Activated naive CD4-positive, alpha-beta T cell treated with anti-CD3 and anti-CD28 coated beads for 36 hours (primary cell): ENCODE results near the gene CD300LD. TPM values are rescaled to one million over a fixed set of nuclear protein-coding genes. Genes with fewer than 3 reads are reported as not detected.

ENCODE experiments used
- CTCF ChIA-PET: fragments of 350-600 bp; sonication (Branson Sonifier 250); formaldehyde crosslinking; loops from one replicate; lab custom pipeline; 2021; ENCODE audit warnings: antibody characterized with exemption; lab: Charles Lee
- DNase-seq: peaks from one replicate; pipeline ENCODE4 v3.0.0-alpha.2; 2020
- H3K27ac Mint-ChIP-seq: one replicate; pipeline ENCODE4 v1.8.0; 2021; ENCODE audit warnings: mild to moderate bottlenecking, mixed read lengths
- H3K27me3 Mint-ChIP-seq: one replicate; pipeline ENCODE4 v1.8.0; 2021; ENCODE audit warnings: low read depth, mixed read lengths
- H3K36me3 Mint-ChIP-seq: one replicate; pipeline ENCODE4 v1.8.0; 2021; ENCODE audit warnings: low read depth, mixed read lengths
- H3K4me1 Mint-ChIP-seq: one replicate; pipeline ENCODE4 v1.8.0; 2021; ENCODE audit warnings: low read depth, mixed read lengths
- H3K4me3 Mint-ChIP-seq: one replicate; pipeline ENCODE4 v1.8.0; 2021; ENCODE audit warnings: mild to moderate bottlenecking, moderate library complexity, mixed read lengths
- H3K9me3 Mint-ChIP-seq: one replicate; pipeline ENCODE4 v1.8.0; 2021; ENCODE audit warnings: mixed read lengths
- intact Hi-C: fragments of 100-400 bp; cut with micrococcal nuclease; formaldehyde crosslinking; loops from one replicate; pipeline ENCODE4 v1.15.1; 2023
- total RNA-seq, 2 experiments: library from RNA; stranded (reverse); gene quantifications; one replicate each; pipeline ENCODE4 v1.2.3, GENCODE V29; 2021

The CD300LD gene
- total RNA-seq, 2 experiments from 2014 or later = not detected

DNA sequence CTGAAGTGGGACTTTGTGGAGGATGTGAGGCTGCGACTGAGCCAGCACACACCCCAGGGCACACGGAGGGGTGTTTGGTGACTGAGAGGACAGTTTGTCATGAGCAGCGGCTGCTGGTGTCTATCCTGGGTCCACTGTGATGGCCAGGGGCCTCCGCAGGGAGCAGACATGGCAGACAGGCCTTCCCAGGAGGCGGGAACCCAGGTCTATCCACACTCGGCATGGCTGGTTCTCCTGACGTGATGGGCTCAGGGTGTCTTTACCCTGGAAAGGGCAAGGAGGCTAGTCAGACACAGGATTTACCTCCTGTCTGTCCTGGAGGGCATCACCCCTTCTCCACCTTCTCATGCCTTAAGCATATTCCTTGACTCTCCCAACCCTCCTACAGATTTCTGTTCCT is 45.5 kb downstream of the CD300LD start:
- CTCF ChIA-PET = no interaction called here
- H3K4me1 Mint-ChIP-seq = peaks cover 2% of the 10 kb centered on the region
- no peaks in the 10 kb centered on the region for H3K9me3 Mint-ChIP-seq
- no peak overlapping the region for H3K4me3 Mint-ChIP-seq
- intact Hi-C loops = no loop called here
- H3K36me3 Mint-ChIP-seq = no peaks in the 10 kb centered on the region
- H3K27me3 Mint-ChIP-seq = no peaks in the 10 kb centered on the region
- H3K27ac Mint-ChIP-seq = no peak overlapping the region
- no peak for DNase-seq

DNA sequence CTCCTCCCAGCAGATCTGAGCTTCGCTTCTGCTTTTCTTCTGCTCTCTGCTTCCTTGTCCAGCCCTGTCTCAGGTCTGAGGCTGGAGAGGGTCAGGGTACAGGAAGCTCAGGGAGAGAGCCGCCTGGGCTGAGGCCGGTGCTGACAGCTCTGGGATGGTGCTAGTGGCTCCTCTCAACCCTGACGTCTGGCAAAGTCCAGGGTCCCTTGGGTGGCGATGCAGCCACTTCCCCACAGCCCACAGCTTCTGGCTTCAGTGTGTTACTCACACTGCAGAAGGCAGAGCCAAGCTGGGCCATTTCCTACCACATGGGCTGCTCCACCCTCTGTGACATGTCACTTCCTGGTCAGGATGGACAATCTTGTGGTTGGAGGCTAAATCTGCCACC is 46.2 kb downstream of the CD300LD start, which contains the start of gene CD300C:
Gene CD300C (minus strand): TSS at position 273 of the 388 bp plus-strand sequence. CDS start 333 bp downstream, outside the sequence.
- H3K36me3 Mint-ChIP-seq = no peaks in the 10 kb centered on the region
- CTCF ChIA-PET = no interaction called here
- intact Hi-C loops = no loop called here
- no peak within 1 kb of the TSS for H3K4me3 Mint-ChIP-seq
- no peak for DNase-seq
- peaks cover 2% of the 10 kb centered on the region for H3K4me1 Mint-ChIP-seq
- H3K27ac Mint-ChIP-seq = no peak within 1 kb of the TSS
- H3K9me3 Mint-ChIP-seq = no peaks in the 10 kb centered on the region
- H3K27me3 Mint-ChIP-seq = no peaks in the 10 kb centered on the region

DNA sequence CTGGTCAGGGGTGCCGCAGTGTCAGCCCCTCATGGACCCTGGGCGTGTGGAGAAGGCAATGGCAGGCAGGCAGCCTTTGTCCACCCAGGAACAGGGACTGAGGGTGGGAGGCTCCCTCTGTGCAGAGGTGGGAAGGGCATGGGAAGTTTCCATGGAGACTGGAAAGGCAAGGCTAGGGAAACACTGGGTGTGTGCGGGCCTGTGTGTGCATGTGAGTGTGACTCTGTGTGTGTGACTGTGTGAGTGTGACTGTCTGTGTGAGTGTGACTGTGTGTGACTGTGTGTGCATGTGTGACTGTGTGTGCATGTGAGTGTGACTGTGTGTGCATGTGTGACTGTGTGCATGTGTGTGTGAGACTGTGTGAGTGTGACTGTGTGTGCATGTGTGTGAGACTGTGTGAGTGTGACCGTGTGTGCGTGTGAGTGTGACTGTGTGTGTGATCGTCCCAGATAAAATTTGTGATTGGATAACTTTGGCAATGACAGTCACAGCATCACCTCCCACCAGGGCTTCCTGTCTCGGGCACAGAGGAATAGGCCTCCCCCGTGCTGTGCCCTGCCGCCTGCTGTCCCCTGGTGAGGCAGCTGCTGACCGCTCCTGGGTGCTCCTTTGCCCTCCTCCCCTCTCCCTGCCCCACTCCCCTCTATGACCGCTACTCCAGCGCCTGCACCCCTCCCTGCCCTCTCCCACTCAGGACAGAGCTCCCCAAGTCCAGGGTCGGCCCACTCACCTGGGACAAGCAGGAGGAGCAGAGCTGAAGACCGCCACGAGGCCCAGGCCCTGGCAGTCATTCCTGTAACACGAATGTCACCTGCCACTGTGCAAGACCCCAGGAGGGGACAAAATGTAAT is 46.9 kb downstream of the CD300LD start:
- DNase-seq = no peak
- peaks cover 2% of the 10 kb centered on the region for H3K4me1 Mint-ChIP-seq
- no peaks in the 10 kb centered on the region for H3K9me3 Mint-ChIP-seq
- H3K36me3 Mint-ChIP-seq = no peaks in the 10 kb centered on the region
- H3K4me3 Mint-ChIP-seq = no peak overlapping the region
- H3K27me3 Mint-ChIP-seq = no peaks in the 10 kb centered on the region
- CTCF ChIA-PET = no interaction called here
- intact Hi-C loops = no loop called here
- H3K27ac Mint-ChIP-seq = no peak overlapping the region

DNA sequence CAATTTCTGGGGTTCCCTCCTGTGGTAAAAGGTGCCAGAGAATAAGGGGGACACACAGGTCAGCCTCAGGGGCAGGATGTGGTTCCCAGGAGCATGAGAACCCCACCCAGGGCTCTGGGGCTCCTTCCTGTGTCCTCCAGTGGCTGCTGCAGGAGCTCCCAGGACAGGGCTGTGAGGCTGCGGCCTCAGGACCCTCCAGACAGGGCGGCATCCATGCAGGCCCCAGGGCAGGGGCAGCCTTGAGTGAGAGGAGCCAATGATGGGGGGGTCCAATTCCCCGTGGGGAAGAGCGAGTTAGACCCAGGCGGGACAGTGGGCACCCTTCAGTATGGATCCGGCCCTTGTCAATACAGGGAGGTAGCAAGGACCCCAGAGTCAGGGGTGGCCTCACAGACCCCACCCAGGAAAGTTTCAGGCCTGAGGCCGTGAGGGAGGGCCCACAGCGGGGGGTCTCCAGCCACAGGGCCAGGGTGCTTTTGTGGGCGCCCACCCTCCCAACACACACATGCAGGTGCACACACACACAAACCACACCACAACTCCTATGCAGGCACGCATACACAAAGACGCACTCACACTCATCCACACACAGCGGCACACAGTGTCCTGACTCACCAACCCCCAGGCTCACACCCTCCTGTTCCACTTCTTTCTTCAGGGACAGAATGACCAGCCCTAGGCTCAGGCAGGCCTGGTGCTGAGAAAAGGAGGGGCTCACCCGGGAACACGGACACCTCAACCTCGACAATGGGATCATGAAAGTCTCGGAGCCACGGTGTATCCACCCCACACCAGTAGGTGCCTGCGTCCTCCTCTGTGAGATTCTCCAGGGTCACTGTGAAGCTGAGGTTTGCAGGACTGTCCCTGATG is 48.0 kb downstream of the CD300LD start:
- no peaks in the 10 kb centered on the region for H3K27me3 Mint-ChIP-seq
- no peak for DNase-seq
- H3K9me3 Mint-ChIP-seq = no peaks in the 10 kb centered on the region
- intact Hi-C loops = no loop called here
- no peak overlapping the region for H3K4me3 Mint-ChIP-seq
- H3K36me3 Mint-ChIP-seq = no peaks in the 10 kb centered on the region
- no peak overlapping the region for H3K27ac Mint-ChIP-seq
- CTCF ChIA-PET = no interaction called here
- peaks cover 2% of the 10 kb centered on the region for H3K4me1 Mint-ChIP-seq

DNA sequence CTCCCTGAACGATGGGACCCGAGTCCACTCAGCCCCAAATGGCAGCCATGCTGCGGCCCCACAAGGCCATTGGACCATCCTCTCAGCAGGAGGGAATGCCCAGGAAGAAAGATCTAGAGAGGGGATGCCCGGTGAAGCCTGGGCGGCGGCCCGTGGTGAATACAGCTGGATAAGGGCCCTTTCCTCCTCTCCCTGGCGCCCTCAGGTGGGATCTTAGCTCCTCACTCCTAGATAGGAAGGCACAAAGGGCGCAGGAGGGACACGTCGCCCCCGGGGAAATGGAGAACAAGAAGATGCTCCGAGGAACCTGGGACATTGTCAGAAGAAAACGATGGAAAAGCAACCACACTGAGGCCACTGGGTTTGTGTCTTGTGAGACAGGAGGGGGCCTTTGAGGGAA is 48.7 kb downstream of the CD300LD start:
- H3K27me3 Mint-ChIP-seq = no peaks in the 10 kb centered on the region
- no peak overlapping the region for H3K4me3 Mint-ChIP-seq
- no peak overlapping the region for H3K27ac Mint-ChIP-seq
- H3K9me3 Mint-ChIP-seq = no peaks in the 10 kb centered on the region
- CTCF ChIA-PET = no interaction called here
- DNase-seq = no peak
- intact Hi-C loops = no loop called here
- H3K36me3 Mint-ChIP-seq = no peaks in the 10 kb centered on the region
- H3K4me1 Mint-ChIP-seq = peaks cover 2% of the 10 kb centered on the region

DNA sequence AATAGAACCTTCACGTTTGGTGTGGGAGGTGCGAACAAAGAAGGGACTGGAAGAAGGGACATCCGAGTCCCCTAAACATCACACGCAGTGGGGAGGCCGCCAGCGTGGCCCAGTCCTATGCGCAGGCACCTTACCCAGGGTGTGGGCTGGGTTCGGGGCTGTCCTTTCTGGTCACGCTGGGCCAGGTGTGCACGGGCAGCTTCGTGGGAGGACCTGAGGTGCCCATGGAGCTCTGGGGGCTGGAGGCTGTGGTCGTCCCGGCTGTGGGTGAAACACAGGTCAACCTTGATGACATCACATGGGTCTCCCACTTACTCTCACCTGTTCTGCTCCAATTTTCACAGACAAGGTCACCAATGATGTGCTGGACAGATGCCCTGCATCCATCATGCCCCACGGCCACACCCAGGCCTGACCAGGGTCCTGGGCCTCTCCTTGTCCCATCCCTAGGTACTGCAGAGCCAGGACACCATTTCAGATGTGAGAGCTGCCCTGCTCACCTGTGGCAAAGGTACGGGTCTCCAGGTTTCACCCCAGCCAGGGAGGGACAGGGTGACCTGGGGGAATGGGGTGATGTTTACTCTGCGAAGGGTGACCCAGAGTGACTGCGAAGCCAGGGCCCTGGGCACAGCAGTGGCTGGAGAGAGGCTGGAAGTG is 49.2 kb downstream of the CD300LD start:
- Mint-ChIP-seq H3K4me1 (peaks cover 2% of the 10 kb centered on the region), H3K27me3 (no peaks in the 10 kb centered on the region), H3K36me3 (no peaks in the 10 kb centered on the region), H3K4me3 (no peak overlapping the region), H3K9me3 (no peaks in the 10 kb centered on the region), H3K27ac (no peak overlapping the region)
- no peak for DNase-seq
- CTCF ChIA-PET = no interaction called here
- intact Hi-C loops = no loop called here

DNA sequence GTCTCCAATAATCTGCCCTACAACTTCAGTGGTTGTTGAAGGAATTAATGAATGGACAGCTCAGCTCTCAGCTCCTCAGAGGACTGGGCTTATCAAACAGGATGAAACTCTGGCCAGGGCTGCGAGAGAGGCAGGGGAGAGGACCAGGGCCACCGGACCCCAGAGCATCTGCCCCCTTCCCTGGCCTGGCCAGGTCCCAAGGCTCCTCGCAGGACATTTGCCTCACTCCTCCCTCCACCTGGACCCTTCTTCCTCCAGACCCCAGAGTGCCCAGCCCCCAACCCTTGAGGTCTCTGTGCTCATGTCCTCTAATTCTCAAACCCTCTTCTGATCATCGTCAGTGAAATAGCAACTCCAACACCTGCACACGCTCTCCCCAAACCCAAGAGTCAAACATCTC is 49.9 kb downstream of the CD300LD start:
- H3K27me3 Mint-ChIP-seq = no peaks in the 10 kb centered on the region
- H3K36me3 Mint-ChIP-seq = no peaks in the 10 kb centered on the region
- intact Hi-C loops = no loop called here
- H3K4me1 Mint-ChIP-seq = no peaks in the 10 kb centered on the region
- no peak overlapping the region for H3K4me3 Mint-ChIP-seq
- no peak overlapping the region for H3K27ac Mint-ChIP-seq
- CTCF ChIA-PET = no interaction called here
- DNase-seq = no peak
- H3K9me3 Mint-ChIP-seq = no peaks in the 10 kb centered on the region

DNA sequence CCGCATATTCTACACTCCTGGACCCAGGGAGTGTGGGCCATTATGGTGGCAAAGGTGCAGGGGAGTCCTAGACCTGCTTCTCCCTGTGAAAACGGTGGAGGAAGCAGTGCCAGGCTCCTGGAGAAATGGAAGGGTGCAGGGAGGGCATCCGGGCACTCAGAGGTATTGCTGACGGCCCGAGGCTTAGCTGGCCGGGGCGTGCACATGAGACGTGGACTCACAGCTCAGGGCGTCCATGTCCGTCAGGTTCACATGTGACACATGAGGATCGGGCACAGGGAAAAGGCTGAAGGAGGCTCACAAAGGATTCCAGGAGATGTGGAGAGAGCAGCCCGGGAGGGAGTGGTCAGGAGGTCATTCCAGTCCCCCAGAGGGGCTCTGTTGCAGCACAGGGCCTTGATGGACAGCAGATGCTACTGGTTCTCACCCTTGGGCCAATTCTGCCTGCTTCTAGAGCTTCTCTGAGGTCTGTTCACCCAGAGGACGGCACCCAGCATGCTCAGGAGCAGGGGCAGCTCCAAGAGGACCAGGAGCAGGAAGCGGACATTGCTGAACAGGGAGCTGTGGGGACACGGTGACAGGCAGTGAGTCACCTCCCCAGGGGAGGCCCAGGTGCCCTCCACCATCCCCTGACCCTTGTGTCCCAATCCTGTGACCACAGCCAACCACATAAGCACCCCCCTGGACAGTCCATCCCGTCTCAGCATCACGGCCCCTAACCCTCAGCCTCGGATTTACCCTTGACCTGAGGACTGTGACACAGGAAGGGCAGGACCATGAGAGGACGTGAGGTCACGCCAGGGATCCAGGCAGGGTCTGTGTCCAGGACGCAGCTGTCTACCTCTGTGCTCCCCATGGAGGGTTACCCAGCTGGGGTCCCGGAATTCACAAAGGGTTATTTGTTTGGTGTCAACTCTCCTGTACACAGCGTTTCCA is 50.6 kb downstream of the CD300LD start:
- DNase-seq = no peak
- H3K4me3 Mint-ChIP-seq = no peak overlapping the region
- intact Hi-C loops = no loop called here
- no peaks in the 10 kb centered on the region for H3K9me3 Mint-ChIP-seq
- H3K27me3 Mint-ChIP-seq = no peaks in the 10 kb centered on the region
- CTCF ChIA-PET = no interaction called here
- H3K27ac Mint-ChIP-seq = no peak overlapping the region
- H3K36me3 Mint-ChIP-seq = no peaks in the 10 kb centered on the region
- H3K4me1 Mint-ChIP-seq = no peaks in the 10 kb centered on the region

DNA sequence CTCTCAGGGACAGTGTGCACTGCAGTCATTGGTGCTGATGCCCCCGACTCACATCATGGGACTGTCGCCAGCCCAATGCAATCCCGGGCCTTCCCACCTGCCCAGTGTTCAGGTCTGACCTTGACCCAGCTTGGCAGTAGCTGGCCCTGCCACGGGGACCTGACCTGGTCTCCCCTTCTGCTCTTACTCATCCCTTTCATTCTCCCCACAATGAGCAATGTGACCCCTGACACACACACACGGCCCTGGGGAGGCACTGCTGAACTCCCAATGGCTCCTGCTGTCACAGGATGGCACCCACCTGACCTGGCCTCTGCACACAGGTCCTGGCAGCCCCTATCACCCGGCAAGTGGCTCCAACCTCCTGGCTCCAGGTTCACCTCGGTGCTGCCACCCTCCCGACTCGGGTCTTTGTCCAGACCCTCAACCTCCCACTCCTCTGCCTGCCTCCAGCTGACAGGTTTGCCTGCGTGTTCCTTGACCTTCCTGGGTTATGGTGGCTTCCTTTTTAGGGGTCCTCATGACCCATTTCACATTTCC is 52.7 kb downstream of the CD300LD start:
- H3K4me3 Mint-ChIP-seq = no peak overlapping the region
- no peaks in the 10 kb centered on the region for H3K4me1 Mint-ChIP-seq
- H3K36me3 Mint-ChIP-seq = no peaks in the 10 kb centered on the region
- peaks cover 1% of the 10 kb centered on the region for H3K27me3 Mint-ChIP-seq
- no peak overlapping the region for H3K27ac Mint-ChIP-seq
- CTCF ChIA-PET = no interaction called here
- DNase-seq = no peak
- no peaks in the 10 kb centered on the region for H3K9me3 Mint-ChIP-seq
- intact Hi-C loops = no loop called here

DNA sequence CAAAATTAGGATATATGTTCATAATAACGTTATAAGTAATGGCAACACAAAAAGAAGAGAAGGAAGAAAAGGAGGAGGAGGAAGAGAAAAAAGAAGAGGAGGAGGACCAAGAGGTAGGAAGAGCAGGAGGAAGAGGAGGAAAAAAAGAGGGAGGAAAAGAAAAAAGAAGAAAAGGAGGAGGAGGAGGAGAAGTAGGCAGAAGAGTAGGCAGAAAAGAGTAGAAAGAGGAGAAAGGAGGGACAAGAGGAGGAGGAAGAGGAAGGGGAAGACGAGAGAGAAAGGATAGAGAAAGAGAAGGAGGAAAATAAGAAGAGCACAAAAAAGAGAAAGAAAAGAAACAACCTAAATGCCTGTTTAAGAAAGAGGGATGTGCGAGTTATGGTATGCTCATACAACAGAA is 55.2 kb downstream of the CD300LD start:
- H3K4me1 Mint-ChIP-seq = peaks cover 2% of the 10 kb centered on the region

DNA sequence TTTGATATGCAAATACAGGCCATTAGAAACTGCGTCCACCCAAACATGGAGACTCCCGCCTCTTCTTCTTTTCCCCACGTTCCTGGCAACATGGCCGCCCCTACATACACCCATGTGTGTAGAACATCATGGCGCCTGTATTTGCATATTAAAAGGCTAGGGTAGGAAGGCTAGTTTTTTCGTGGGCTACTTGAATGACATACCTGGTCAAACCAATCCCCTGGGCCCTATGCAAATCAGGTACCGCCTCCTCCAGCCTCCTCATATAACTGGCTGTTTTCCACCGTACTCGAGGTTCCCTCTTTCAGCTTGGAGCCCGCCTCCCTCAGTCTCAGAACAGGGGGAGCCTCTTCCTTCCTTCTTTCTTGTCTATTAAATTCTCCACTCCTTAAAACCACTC is 60.0 kb downstream of the CD300LD start:
- no peak overlapping the region for H3K27ac Mint-ChIP-seq
- H3K4me3 Mint-ChIP-seq = no peak overlapping the region
- H3K9me3 Mint-ChIP-seq = no peaks in the 10 kb centered on the region
- intact Hi-C loops = loop anchor here (2.0 to 5.0 kb wide), 2 partner anchors 75 to 163 kb away; no protein-coding TSS in a partner anchor
- H3K36me3 Mint-ChIP-seq = no peaks in the 10 kb centered on the region
- peaks cover 20% of the 10 kb centered on the region for H3K27me3 Mint-ChIP-seq
- H3K4me1 Mint-ChIP-seq = peaks cover 2% of the 10 kb centered on the region
- DNase-seq = peak; percentile 7
- CTCF ChIA-PET = interaction anchor here (0.8 to 2.3 kb wide), 6 partner anchors 21 to 164 kb away, joined by 3 to 12 read pairs (median 4); partner anchors contain the start of gene GPR142

More for the DNA sequence above, 55.2 kb downstream of the CD300LD start:
- intact Hi-C loops = no loop called here
- CTCF ChIA-PET = no interaction called here
- no peak for DNase-seq
- Mint-ChIP-seq H3K4me3 (no peak overlapping the region), H3K36me3 (no peaks in the 10 kb centered on the region), H3K27ac (no peak overlapping the region), H3K27me3 (peaks cover 13% of the 10 kb centered on the region), H3K9me3 (no peaks in the 10 kb centered on the region)
